ENCODE measurements around the gene PRSS56. TPM values are rescaled to one million over a fixed set of nuclear protein-coding genes. Genes with fewer than 3 reads are reported as not detected.

Gene PRSS56
- total RNA-seq, 1 donor from 2014 or later: 2.5 TPM

GRCh38 chr2:232486558-232487384, 33.4 kb upstream of the PRSS56 start:
- DNase-seq (ENCODE audit: low read depth): no peak

DNA sequence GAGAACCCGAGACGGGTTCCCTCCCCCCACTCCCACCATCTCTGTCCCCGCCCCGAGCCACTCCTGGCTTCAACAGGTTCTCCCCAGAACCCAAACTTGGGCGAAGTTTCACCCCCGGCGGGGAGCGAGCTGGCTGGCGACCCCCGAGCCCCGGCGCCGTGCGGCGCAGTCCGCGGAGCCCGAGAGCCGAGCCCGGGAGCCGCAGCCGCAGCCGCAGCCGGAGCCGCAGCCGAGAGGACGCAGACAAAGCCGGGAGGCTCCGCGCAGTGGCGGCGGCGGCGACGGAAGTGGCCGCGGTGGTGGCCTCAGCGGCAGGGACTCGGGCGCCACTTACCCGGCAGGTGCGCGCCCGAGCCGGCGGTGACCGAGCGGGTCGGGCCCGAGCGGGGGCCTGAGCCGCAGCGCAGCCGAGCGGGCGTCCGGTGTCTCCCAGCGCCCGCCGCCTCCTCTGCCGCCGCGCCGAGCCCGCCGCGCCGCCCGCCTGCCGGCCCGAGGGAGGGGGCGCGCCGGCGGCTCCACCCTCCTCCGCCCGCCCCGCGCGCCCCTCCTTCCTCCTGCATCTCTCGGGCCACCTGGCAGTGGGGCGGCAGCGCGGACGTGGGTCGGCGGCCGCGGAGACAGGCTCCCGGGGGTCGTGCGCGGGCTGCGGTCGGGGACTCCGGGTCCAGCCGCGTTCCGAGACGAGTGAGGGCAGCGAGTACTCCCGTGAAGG, 32.6 kb upstream of the PRSS56 start, which contains the start of gene ECEL1:
Gene ECEL1, minus strand, starts transcription at position 450 of the 712 bp plus-strand sequence. CDS start 1,181 bp downstream, outside the sequence.
- no peak for DNase-seq (ENCODE audit: low read depth)

- DNase-seq (ENCODE audit: low read depth): no peak
Measured at GRCh38 chr2:232488097-232488711, 32.0 kb upstream of the PRSS56 start.

DNA sequence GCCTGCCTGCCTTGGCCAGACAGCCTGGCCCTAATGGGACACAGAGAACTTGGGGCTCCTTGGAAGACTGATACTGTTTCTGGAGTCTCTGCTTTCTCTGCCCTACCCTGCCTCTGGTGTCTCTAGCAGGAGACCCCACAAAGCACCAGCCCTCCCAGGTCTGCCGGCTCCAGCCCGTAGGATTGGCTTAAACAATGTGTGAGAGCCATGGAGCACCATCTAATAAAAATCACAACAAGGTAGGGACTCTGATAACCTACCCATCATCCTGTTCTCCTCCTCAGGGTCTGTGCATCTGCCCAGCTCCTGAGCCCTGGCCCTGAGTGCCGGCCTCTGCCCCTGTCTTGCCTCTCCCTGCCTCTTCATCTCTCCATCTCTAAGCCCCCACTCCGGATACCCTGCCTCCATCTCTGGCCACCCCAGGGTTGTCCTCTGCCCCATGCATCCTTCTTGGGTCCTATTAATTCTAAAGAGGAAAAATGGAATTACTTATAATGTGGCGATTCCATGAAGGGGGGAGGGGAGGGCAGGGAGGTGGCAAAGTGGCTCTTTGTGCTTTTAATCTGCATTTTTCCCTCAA, 31.4 kb upstream of the PRSS56 start:
- DNase-seq (ENCODE audit: low read depth): no peak

DNA sequence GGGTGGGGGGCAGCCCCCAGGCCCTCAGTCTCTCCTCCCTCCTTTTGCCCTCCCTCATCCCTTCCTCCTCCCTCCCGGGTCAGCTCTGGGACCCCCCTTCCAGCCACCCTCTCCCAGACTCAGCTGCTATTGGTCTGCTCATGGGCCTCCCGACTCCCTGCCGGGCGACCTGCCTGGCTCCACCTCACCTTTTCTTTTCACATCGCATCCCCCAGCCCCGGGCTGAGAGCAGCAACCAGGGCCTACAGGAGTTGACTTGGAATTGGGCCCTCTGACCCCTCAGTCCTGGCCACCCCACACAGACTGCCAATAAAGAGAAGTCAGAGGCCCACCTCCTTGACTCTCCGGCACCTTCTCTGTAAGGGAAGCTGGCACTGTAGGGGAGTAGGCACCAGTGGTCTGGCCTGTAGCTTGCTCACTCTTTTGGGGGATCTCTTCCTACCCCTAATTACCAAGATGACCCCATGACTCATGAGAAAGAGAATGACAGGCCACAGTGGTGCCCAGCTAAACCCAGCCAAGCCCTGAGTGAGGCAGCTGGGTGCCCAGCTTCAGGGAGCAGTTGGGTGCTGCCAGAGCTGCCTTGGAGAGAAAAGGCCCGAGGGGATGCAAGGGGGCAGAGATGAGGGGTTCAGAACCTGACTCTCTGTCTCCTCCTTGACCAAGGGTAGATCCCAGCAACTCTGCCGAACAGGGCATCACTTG, 30.5 kb upstream of the PRSS56 start:
- no peak for DNase-seq (ENCODE audit: low read depth)

GRCh38 chr2:232490221-232491138, 29.7 kb upstream of the PRSS56 start:
- DNase-seq (ENCODE audit: low read depth): no peak

- DNase-seq (ENCODE audit: low read depth): no peak
Measured at GRCh38 chr2:232491139-232491780, 28.9 kb upstream of the PRSS56 start.

DNA sequence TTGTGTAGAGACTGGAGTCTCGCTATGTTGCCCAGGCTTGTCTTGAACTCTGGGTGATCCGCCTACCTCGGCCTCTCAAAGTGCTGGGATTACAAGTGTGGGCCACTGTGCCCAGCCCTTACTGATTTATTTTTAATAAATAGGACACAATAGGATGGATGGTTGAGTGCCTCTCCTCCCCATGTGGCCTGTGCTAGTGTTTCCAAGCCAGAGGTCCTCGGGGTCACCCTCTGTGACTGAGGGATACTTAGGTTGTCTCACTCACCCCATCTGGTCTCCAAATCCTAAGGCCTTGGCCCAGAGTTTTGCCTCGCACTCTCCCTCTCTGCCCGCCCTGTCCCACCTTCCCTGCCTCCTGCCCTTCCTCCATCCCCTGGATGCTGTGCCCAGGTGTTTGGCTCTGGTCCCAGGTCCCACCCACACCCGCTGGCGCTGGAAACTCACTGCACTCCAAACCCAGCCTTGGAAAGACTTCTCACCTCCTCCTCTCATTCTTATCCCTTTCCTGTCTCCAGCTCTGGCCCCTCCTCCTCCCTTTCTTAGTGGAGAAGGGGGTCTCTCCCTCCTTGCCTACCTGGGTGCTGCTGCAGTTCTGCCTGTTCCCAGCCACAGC, 27.8 kb upstream of the PRSS56 start:
- DNase-seq (ENCODE audit: low read depth): no peak

- no peak for DNase-seq (ENCODE audit: low read depth)
Measured at GRCh38 chr2:232492963-232493700, 27.1 kb upstream of the PRSS56 start.

GRCh38 chr2:232493701-232494474, 26.3 kb upstream of the PRSS56 start:
- no peak for DNase-seq (ENCODE audit: low read depth)

DNA sequence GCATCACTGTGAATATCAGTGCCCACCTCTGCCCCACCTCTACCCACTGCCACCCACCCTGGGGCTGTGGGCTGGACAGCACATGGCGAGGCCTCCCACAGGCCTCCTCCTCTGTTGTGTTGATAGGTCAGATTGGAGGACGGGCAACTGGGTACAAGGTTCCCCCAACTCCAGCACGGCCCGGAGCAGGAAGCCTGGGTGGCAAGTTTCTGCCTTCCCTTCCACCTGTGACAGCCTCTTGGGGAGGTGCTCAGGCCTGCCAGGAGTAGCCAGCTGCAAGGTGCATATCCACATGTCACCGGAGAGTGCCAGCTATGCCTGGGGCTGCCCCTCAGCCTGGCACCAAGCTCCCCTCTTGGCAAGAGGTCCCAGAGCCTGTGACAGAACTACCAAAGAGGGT, 25.6 kb upstream of the PRSS56 start:
- DNase-seq (ENCODE audit: low read depth): no peak

GRCh38 chr2:232495292-232495691, 24.9 kb upstream of the PRSS56 start:
- DNase-seq (ENCODE audit: low read depth): no peak

DNA sequence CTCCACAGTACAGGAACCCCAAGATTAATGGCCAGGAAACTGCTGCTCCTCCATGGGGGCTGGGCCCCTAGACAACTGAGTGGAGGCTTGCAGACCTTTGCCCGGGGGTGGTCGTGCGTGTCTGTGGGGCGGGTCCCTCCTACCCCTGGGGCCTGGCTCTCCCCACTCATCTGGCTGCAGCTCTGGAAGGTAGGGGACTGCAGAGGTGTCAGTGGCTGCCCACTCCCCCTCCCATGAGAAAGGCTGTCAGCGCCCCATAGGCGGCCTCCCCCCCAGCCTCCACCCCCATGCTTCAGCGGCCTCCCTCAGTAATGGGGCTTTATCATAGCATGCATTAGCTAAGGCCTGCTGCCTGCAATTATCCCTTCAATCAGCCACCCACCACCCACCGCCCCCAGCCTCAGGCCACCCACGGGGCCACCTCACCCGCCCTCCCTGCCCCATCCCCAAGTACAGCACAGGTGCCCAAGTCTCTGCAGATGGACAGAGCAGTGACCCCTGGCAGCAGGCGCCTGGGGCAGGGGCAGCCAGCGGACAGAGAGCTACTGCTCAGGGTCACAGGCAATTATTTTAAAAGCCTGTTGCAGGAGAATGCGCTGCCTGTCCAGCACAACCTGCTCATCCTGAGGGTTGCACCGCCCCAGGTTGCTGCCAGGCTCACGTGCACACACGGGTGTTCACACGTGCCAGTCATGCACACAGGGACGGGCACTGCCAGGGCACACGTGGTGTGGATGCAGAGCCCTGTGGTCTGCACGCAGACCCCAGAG, 23.5 kb upstream of the PRSS56 start:
- no peak for DNase-seq (ENCODE audit: low read depth)

DNA sequence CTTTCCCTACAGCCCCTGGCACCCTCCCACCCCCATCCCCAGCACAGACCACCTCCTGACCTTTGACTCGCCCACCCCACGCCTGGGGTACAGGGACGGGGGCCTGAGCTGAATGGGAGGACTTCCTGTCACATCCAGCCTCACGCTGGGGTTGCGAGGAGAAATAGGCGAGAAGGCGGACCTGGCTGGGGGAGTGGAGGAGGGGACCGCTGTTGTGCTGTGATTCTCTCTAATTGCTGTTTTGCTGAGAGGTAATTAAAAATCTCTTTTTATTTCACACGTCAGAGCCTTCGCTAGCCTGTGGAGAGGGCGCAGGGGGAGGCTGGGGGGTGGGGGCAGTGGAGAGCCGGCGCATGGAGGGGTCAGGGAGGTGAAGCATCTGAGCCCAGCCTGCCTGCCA, 22.8 kb upstream of the PRSS56 start:
- DNase-seq (ENCODE audit: low read depth): no peak

- no peak for DNase-seq (ENCODE audit: low read depth)
Measured at GRCh38 chr2:232498452-232498851, 21.7 kb upstream of the PRSS56 start.

- no peak for DNase-seq (ENCODE audit: low read depth)
Measured at GRCh38 chr2:232501331-232501771, 18.8 kb upstream of the PRSS56 start.
